Frontal cortex (tissue), 4 donors: Measurements from ENCODE around the gene VWA2. TPM values are rescaled to one million over a fixed set of nuclear protein-coding genes. Genes with fewer than 3 reads are reported as not detected.

Experiments used
- DNase-seq, 2 donors: peaks; one replicate each; pipeline ENCODE4 v3.0.0; 2012; ENCODE audit warnings: low spot score in 2 of 2
- FAIRE-seq: peaks from 2 replicates; lab custom pipeline; 2012; peaks lifted over from hg19 to GRCh38; lab: Jason Lieb, UNC
- total RNA-seq: library from RNA; depleted of rRNA; stranded (reverse); fragments of >200 nt; gene quantifications from one replicate; pipeline ENCODE4 v1.2.3, GENCODE V29; 2014
- donor health status: control.
- donor health status: control.
- donor health status: control.

The VWA2 gene
- total RNA-seq, 1 donor from 2014 or later = 2.9 TPM

- DNase-seq (no peak), FAIRE-seq (no peak)
Observed at GRCh38 chr10:114272696-114273095, 33.6 kb downstream of the VWA2 start.

- DNase-seq = no peak
- FAIRE-seq = no peak
Observed at GRCh38 chr10:114273910-114274309, 34.9 kb downstream of the VWA2 start.

- FAIRE-seq (no peak), DNase-seq (no peak)
Observed at GRCh38 chr10:114274616-114275453, 35.8 kb downstream of the VWA2 start.

- no peak for DNase-seq
Observed at GRCh38 chr10:114276066-114276465, 37.0 kb downstream of the VWA2 start.

GRCh38 chr10:114276671-114277070, 37.6 kb downstream of the VWA2 start:
- DNase-seq = no peak
- FAIRE-seq = no peak

More at GRCh38 chr10:114276066-114276465, 37.0 kb downstream of the VWA2 start:
- FAIRE-seq = no peak

GRCh38 chr10:114278140-114278883, 39.3 kb downstream of the VWA2 start:
- no peak for DNase-seq
- FAIRE-seq = no peak

GRCh38 chr10:114278884-114279191, 39.8 kb downstream of the VWA2 start:
- FAIRE-seq = no peak
- no peak for DNase-seq

GRCh38 chr10:114279289-114279688, 40.2 kb downstream of the VWA2 start:
- DNase-seq (no peak), FAIRE-seq (no peak)

GRCh38 chr10:114279901-114280644, 41.0 kb downstream of the VWA2 start:
- DNase-seq = no peak
- no peak for FAIRE-seq

- FAIRE-seq (no peak), DNase-seq (no peak)
Observed at GRCh38 chr10:114281006-114281405, 42.0 kb downstream of the VWA2 start.

GRCh38 chr10:114281461-114281860, 42.4 kb downstream of the VWA2 start:
- no peak for DNase-seq
- FAIRE-seq = no peak

GRCh38 chr10:114282526-114282925, 43.5 kb downstream of the VWA2 start:
- FAIRE-seq (no peak), DNase-seq (no peak)

- DNase-seq (no peak), FAIRE-seq (no peak)
Observed at GRCh38 chr10:114283091-114283490, 44.0 kb downstream of the VWA2 start.

GRCh38 chr10:114283535-114284234, 44.6 kb downstream of the VWA2 start:
- DNase-seq (no peak), FAIRE-seq (no peak)

- FAIRE-seq (no peak), DNase-seq (no peak)
Observed at GRCh38 chr10:114284346-114285071, 45.5 kb downstream of the VWA2 start.

- DNase-seq = no peak
- no peak for FAIRE-seq
Observed at GRCh38 chr10:114285961-114286441, 46.9 kb downstream of the VWA2 start.

- no peak for FAIRE-seq
- DNase-seq = no peak
Observed at GRCh38 chr10:114286921-114287320, 47.9 kb downstream of the VWA2 start.

GRCh38 chr10:114288424-114289095, 49.5 kb downstream of the VWA2 start:
- no peak for FAIRE-seq
- DNase-seq = no peak

GRCh38 chr10:114289096-114289436, 50.0 kb downstream of the VWA2 start:
- DNase-seq (no peak), FAIRE-seq (no peak)
